Stomach (tissue), 9 donors: ENCODE measurements around the gene SRF. TPM values are rescaled to one million over a fixed set of nuclear protein-coding genes. Genes with fewer than 3 reads are reported as not detected.
A peak's percentile ranks its signal among the peaks of the same experiment; 100 is the strongest.

Experiments
- DNase-seq, 2 donors: peaks; one replicate each; pipeline versions ENCODE4 v3.0.0 to v3.0.0-alpha.2; 2013 to 2019
- H3K27ac ChIP-seq, 5 donors: fragments of 200-600 bp in 4 of 5; sonication (generic) in 4 of 5; one replicate each; pipeline ENCODE4 v1.5.1; 2013 to 2019; ENCODE audit warnings: mild to moderate bottlenecking in 1 of 5, moderate library complexity in 1 of 5
- H3K27me3 ChIP-seq, 3 donors: fragments of 200-600 bp; sonication (generic); one replicate each; pipeline ENCODE4 v1.5.1; 2017 to 2019; ENCODE audit warnings: mixed run types in 1 of 3
- H3K36me3 ChIP-seq, 4 donors: fragments of 200-600 bp; sonication (generic); 1 replicate in 3 of 4; 2 replicates in 1 of 4; pipeline ENCODE4 v1.5.1; 2016 to 2019
- H3K4me1 ChIP-seq, 4 donors: fragments of 200-600 bp; sonication (generic); one replicate each; pipeline ENCODE4 v1.5.1; 2016 to 2019
- H3K4me3 ChIP-seq, 4 donors: fragments of 200-600 bp; sonication (generic) in 3 of 4; one replicate each; pipeline ENCODE4 v1.5.1; 2016 to 2019; ENCODE audit warnings: mild to moderate bottlenecking in 1 of 4
- H3K9me3 ChIP-seq, 4 donors: fragments of 200-600 bp; sonication (generic); one replicate each; pipeline ENCODE4 v1.5.1; 2016 to 2019
- EP300 ChIP-seq: sonication (generic); formaldehyde crosslinking; IDR thresholded peaks from one replicate; pipeline ENCODE4 v1.6.1; 2017; ENCODE audit warnings: antibody characterized with exemption
- POLR2A ChIP-seq, 4 donors: fragments of 450-650 bp; IDR thresholded peaks; one replicate each; pipeline ENCODE4 v1.6.1; 2016; ENCODE audit warnings: antibody characterized with exemption in 4 of 4, control low read depth in 2 of 4, mild to moderate bottlenecking in 1 of 4, moderate library complexity in 1 of 4
- POLR2AphosphoS5 ChIP-seq, 3 donors: sonication (generic); formaldehyde crosslinking; IDR thresholded peaks; one replicate each; pipeline ENCODE4 v1.6.1; 2016; ENCODE audit warnings: antibody characterized with exemption in 3 of 3
- WGBS, 5 donors: extraction: QIAGEN DNeasy Blood & Tissue Kit in 3 of 5; methylation state at CpG; one replicate each; pipeline versions ENCODE4 v1.1.5 to v1.1.7; 2013 to 2018; 5-methylcytosine and 5-hydroxymethylcytosine counted together
- intact Hi-C: fragments of 100-400 bp; cut with DNase I; formaldehyde crosslinking; loops from one replicate; pipeline ENCODE4 v1.15.1; 2023; ENCODE audit warnings: low total_unique reads
- polyA plus RNA-seq, 3 donors: library from polyadenylated mRNA; stranded (reverse); fragments of 200-250 nt; gene quantifications; one replicate each; pipeline ENCODE4 v1.2.3, GENCODE V29; 2013
- total RNA-seq, 5 donors: library from RNA; depleted of rRNA; stranded (reverse); fragments of >200 nt; gene quantifications; one replicate each; pipeline versions ENCODE4 v1.1.0 to v1.2.3, GENCODE V29; 2014 to 2016
- TF ChIP-seq, protein P1 (sequence below), 7 experiments: fragments of 450-650 bp in 4 of 7; fragments of 200-600 bp in 3 of 7; sonication (generic) in 3 of 7; IDR thresholded peaks; one replicate each; pipeline ENCODE4 v1.5.1; 2016 to 2019; ENCODE audit warnings: antibody characterized with exemption in 7 of 7, control low read depth in 2 of 7, mild to moderate bottlenecking in 1 of 7
- donor health status: healthy with polysubstance abuse.
- donor health status: Bipolar disorder and iron deficiency.
- donor health status: healthy.

The SRF gene
- total and polyA plus RNA-seq, 8 donors: 10.5 to 40.6 (median 24.0) TPM

DNA sequence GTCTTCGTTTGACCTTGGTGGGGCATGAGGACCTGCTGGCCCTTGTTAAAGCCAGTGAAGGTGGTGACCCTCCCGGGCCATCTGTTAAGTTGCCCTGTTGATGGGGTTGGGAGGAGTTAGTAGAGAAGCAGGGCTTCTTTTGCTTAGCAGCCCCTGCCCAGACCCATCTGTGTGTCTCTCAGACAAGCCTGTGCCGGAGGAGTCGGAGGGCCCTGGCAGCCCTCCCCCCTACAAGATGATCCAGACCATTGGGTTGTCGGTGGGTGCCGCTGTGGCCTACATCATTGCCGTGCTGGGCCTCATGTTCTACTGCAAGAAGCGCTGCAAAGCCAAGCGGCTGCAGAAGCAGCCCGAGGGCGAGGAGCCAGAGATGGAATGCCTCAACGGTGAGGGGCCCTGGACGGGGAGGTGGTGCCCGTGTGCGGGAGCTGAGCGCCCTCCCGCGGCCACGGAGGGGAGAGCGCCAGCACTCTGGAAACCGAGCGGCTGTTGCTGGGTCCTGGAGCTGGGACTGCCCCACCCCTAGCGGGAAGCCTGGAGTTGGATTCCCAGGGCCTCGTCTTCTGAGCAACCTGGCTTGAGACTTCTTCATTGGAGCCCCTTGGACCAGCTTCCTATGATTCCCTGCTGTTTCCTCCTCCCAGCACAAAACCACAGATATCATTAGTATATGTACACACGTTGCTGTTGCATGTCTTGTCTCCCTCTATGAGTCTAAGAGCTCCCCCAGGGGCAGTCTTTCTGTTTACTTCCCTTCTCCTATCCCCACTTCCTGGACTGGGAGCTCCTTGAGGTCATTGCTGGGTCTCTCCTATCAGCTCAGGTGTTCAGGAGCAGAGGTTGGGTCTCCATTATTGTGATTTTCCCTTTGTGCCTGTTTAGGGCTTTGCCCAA lies 27.6 kb upstream of the SRF start:
- H3K27ac ChIP-seq: peak overlapping the region in 4 of 5 donors; percentile 31 to 45 (median 42)
- no peaks in the 10 kb centered on the region for H3K27me3 ChIP-seq
- intact Hi-C loops: loop anchor here (5.0 to 10.0 kb wide), 2 partner anchors 69 to 241 kb away; partner anchors contain the start of gene PTK7
- H3K4me1 ChIP-seq: peaks cover 10 to 15% (median 12%) of the 10 kb centered on the region in 4 donors
- H3K4me3 ChIP-seq: peak overlapping the region in 1 of 4 donors; percentile 4
- TF ChIP-seq, protein P1, sequence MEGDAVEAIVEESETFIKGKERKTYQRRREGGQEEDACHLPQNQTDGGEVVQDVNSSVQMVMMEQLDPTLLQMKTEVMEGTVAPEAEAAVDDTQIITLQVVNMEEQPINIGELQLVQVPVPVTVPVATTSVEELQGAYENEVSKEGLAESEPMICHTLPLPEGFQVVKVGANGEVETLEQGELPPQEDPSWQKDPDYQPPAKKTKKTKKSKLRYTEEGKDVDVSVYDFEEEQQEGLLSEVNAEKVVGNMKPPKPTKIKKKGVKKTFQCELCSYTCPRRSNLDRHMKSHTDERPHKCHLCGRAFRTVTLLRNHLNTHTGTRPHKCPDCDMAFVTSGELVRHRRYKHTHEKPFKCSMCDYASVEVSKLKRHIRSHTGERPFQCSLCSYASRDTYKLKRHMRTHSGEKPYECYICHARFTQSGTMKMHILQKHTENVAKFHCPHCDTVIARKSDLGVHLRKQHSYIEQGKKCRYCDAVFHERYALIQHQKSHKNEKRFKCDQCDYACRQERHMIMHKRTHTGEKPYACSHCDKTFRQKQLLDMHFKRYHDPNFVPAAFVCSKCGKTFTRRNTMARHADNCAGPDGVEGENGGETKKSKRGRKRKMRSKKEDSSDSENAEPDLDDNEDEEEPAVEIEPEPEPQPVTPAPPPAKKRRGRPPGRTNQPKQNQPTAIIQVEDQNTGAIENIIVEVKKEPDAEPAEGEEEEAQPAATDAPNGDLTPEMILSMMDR (IDR thresholded peaks at IDR 0.05): peak in 5 of 7 experiments; percentile 91 to 96 (median 94)
- TF ChIP-seq EP300: no peak
- TF ChIP-seq POLR2A (IDR thresholded peaks at IDR 0.05): no peak
- TF ChIP-seq POLR2AphosphoS5 (IDR thresholded peaks at IDR 0.05): peak in 1 of 3 donors; percentile 80
- H3K9me3 ChIP-seq: no peaks in the 10 kb centered on the region
- WGBS, 5 donors: 7 to 15% (median 12%) methylated on average over 15 to 25 of the region's 25 CpGs
- H3K36me3 ChIP-seq: peaks cover 0 to 12% (median 10%) of the 10 kb centered on the region in 4 donors
- peak; percentile 90 to 97 for DNase-seq

DNA sequence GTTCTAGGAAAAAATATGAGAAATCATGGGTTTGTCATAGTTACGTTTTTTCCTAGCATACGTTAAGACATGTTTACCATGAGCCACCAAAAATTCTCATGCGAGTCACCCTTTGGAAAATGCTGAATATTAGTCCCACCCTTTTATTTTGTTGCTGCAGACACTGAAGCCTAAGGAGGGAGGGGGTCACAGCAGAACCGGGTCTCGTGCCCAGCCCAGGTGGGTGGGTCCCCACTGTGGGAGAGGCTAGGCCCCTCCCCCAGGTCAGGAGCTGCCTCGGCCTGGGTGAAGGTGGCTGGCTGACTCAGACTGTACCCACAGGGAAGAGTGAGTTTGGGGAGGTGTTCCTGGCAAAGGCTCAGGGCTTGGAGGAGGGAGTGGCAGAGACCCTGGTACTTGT lies 26.2 kb upstream of the SRF start:
- intact Hi-C loops: loop anchor here (5.0 to 10.0 kb wide), 2 partner anchors 70 to 243 kb away; partner anchors contain the start of gene PTK7
- Histone ChIP-seq H3K9me3 (no peaks in the 10 kb centered on the region), H3K27ac (no peak overlapping the region), H3K4me1 (peaks cover 14 to 20% (median 17%) of the 10 kb centered on the region in 4 donors), H3K4me3 (no peak overlapping the region), H3K27me3 (no peaks in the 10 kb centered on the region), H3K36me3 (peaks cover 0 to 12% (median 3%) of the 10 kb centered on the region in 4 donors)
- TF ChIP-seq POLR2AphosphoS5 (IDR thresholded peaks at IDR 0.05): no peak
- DNase-seq: no peak
- WGBS, 5 donors: 59 to 75% (median 67%) methylated on average over 6 of the region's 6 CpGs

DNA sequence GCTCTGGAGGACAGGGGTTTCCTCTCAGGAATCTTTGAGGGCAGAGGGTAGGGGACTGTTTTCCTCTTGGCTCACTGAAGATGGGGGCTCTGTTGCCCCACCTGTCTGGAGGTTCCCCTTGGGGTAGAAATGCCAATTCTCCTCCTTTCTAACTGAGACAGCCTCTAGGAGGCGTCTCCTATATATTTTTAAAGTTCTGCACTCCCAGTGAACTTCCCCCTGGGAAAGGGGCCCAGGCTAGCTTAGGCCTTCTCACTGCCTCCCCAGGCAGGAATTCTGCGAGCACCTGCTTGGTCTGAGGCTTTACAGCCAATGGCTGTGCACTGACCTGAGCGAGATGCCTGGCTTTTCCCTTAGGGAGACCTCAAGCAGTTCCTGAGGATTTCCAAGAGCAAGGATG lies 24.8 kb upstream of the SRF start:
- H3K4me3 ChIP-seq: no peak overlapping the region
- H3K9me3 ChIP-seq: no peaks in the 10 kb centered on the region
- H3K36me3 ChIP-seq: peaks cover 0 to 12% (median 3%) of the 10 kb centered on the region in 4 donors
- H3K27ac ChIP-seq: no peak overlapping the region
- no peak for TF ChIP-seq EP300
- no peak for TF ChIP-seq POLR2AphosphoS5 (IDR thresholded peaks at IDR 0.05)
- TF ChIP-seq, protein P1 (IDR thresholded peaks at IDR 0.05): no peak
- TF ChIP-seq POLR2A (IDR thresholded peaks at IDR 0.05): no peak
- intact Hi-C loops: loop anchor here (10.0 kb wide), 1 partner anchor 71 kb away; the partner anchor contains the start of gene PTK7
- H3K27me3 ChIP-seq: no peaks in the 10 kb centered on the region
- DNase-seq: no peak
- peaks cover 16 to 30% (median 23%) of the 10 kb centered on the region in 4 donors for H3K4me1 ChIP-seq
- WGBS, 5 donors: 67 to 86% (median 79%) methylated on average over 3 of the region's 3 CpGs

DNA sequence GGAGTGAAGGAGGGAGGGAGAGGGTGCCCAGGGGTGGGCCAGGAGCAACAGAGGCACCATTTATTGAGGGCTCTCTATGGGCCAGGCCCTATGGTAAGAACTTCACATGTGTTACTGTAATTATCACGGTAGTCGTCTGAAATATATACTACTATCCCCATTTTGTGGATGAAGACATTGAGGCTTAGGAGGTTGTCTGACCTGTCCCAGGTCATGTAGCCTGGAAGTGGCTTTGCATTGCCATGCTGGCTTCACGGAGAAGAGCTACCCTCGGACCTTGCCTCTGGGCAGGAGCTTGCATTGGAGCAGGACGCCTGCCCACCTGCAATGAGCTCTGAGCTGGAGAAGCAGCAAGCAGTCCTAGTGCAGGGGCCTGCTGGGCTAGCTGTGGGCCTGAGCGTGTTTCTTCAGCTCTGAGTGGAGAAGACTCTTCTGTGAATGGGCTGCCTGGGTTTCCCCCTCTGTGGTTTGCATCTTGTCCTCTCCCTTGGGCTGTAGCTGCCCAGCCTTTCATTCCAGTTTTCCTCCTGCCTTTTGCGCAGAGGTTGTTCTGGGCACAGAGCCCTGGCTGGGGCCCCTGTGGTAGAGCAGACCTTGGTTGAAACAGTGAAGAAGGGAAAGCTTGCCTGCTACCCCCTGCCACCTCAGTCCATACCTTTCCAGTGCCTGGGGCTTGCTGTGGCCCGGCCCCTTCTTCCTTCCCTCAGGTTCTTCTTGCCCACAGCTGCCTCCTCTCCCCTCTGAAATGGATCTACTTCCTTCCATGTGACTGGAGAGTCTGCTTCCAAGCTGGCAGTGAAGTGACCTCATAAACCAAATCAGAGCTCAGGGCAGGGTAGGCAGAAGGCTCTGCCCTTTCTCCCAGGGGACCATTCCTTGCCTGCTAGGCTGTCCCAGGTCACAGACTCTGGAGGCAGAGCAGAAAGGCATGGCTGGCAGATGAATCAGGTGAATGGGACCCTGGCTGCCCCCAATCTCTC lies 24.1 kb upstream of the SRF start:
- Histone ChIP-seq H3K36me3 (peaks cover 0 to 8% (median 3%) of the 10 kb centered on the region in 4 donors), H3K4me1 (peaks cover 16 to 30% (median 23%) of the 10 kb centered on the region in 4 donors), H3K27me3 (no peaks in the 10 kb centered on the region), H3K27ac (no peak overlapping the region), H3K4me3 (no peak overlapping the region), H3K9me3 (no peaks in the 10 kb centered on the region)
- 67 to 88% (median 79%) methylated on average over 7 to 8 of the region's 8 CpGs for WGBS, 5 donors
- intact Hi-C loops: loop anchor here (10.0 kb wide), 1 partner anchor 72 kb away; the partner anchor contains the start of gene PTK7
- no peak for DNase-seq
- TF ChIP-seq EP300 (no peak), POLR2AphosphoS5 (IDR thresholded peaks at IDR 0.05) (no peak), POLR2A (IDR thresholded peaks at IDR 0.05) (no peak)
- TF ChIP-seq, protein P1 (IDR thresholded peaks at IDR 0.05): no peak
